Cardiac muscle cell (in vitro differentiated cells and primary cell): ENCODE measurements around the gene CATSPER2. TPM values are rescaled to one million over a fixed set of nuclear protein-coding genes. Genes with fewer than 3 reads are reported as not detected.

Experiments
- polyA plus RNA-seq: library from polyadenylated mRNA; unstranded; fragments of >200 nt; fragmentation: Nextera tagmentation; extraction: Ambion mirVana; gene quantifications from 2 replicates; pipeline ENCODE4 v1.2.1, GENCODE V29; 2016
- total RNA-seq: library from RNA; depleted of rRNA; stranded (reverse); fragments of >200 nt; gene quantifications from 2 replicates; pipeline ENCODE4 v1.2.3, GENCODE V29; 2016

Gene CATSPER2
- total and polyA plus RNA-seq, 2 experiments from 2014 or later: 3.8 to 5.3 TPM

Other genes with a start within 250 kb of the CATSPER2 start
- 72.1 and 84.1 TPM in 2 replicates for gene TP53BP1, start 155.7 kb downstream of the CATSPER2 start, total RNA-seq
- gene TP53BP1, start 155.7 kb downstream of the CATSPER2 start, polyA plus RNA-seq: 41.0 and 41.1 TPM in 2 replicates
- 30.6 TPM in 2 replicates for gene MAP1A, start 131.2 kb downstream of the CATSPER2 start, total RNA-seq
- 13.8 and 19.3 TPM in 2 replicates for gene MAP1A, start 131.2 kb downstream of the CATSPER2 start, polyA plus RNA-seq
- 16.0 and 20.0 TPM in 2 replicates for gene PPIP5K1, start 58.6 kb downstream of the CATSPER2 start, total RNA-seq
- 16.5 and 17.6 TPM in 2 replicates for gene PPIP5K1, start 58.6 kb downstream of the CATSPER2 start, polyA plus RNA-seq
- 1.5 and 3.8 TPM in 2 replicates for gene CKMT1B, start 54.8 kb downstream of the CATSPER2 start, total RNA-seq
- gene CKMT1B, start 54.8 kb downstream of the CATSPER2 start, polyA plus RNA-seq: 3.3 and 6.5 TPM in 2 replicates
- 2.5 and 4.6 TPM in 2 replicates for gene STRC, start 30.0 kb downstream of the CATSPER2 start, total RNA-seq
- 0.95 and 5.6 TPM in 2 replicates for gene STRC, start 30.0 kb downstream of the CATSPER2 start, polyA plus RNA-seq
- gene CKMT1A, start 45.0 kb upstream of the CATSPER2 start, total RNA-seq: 1.4 and 5.9 TPM in 2 replicates
- gene CKMT1A, start 45.0 kb upstream of the CATSPER2 start, polyA plus RNA-seq: 3.8 and 5.9 TPM in 2 replicates
- gene PDIA3, start 97.6 kb upstream of the CATSPER2 start, total RNA-seq: 97.9 and 155 TPM in 2 replicates
- gene PDIA3, start 97.6 kb upstream of the CATSPER2 start, polyA plus RNA-seq: 532 and 932 TPM in 2 replicates
- gene ELL3, start 128.1 kb upstream of the CATSPER2 start, total RNA-seq: 2.6 and 4.3 TPM in 2 replicates
- 4.6 TPM in 1 of 2 replicates, not detected in the other for gene ELL3, start 128.1 kb upstream of the CATSPER2 start, polyA plus RNA-seq
- 865 and 1,079 TPM in 2 replicates for gene SERF2, start 143.5 kb upstream of the CATSPER2 start, total RNA-seq
- 1,545 and 1,638 TPM in 2 replicates for gene SERF2, start 143.5 kb upstream of the CATSPER2 start, polyA plus RNA-seq
- gene SERINC4, start 151.4 kb upstream of the CATSPER2 start, total RNA-seq: 0.21 and 0.71 TPM in 2 replicates
- 0.35 and 0.44 TPM in 2 replicates for gene SERINC4, start 151.4 kb upstream of the CATSPER2 start, polyA plus RNA-seq
- gene HYPK, start 151.8 kb upstream of the CATSPER2 start, total RNA-seq: 17.2 TPM in 2 replicates
- 12.8 and 16.5 TPM in 2 replicates for gene HYPK, start 151.8 kb upstream of the CATSPER2 start, polyA plus RNA-seq
- 21.4 and 28.0 TPM in 2 replicates for gene MFAP1, start 175.8 kb upstream of the CATSPER2 start, total RNA-seq
- gene MFAP1, start 175.8 kb upstream of the CATSPER2 start, polyA plus RNA-seq: 39.2 and 42.4 TPM in 2 replicates
- gene WDR76, start 178.2 kb upstream of the CATSPER2 start, total RNA-seq: 7.9 and 8.2 TPM in 2 replicates
- gene WDR76, start 178.2 kb upstream of the CATSPER2 start, polyA plus RNA-seq: 1.5 and 4.0 TPM in 2 replicates